GM21528 (cell line): Measurements from ENCODE around the gene SYNPR.
A peak's percentile ranks its signal among the peaks of the same experiment; 100 is the strongest.

Experiments used
- ATAC-seq: cut with Tn5 transposase; IDR thresholded peaks from one replicate; pipeline ENCODE4 v1.9.1; 2021; ENCODE audit warnings: mild to moderate bottlenecking, moderate library complexity; ENCODE audit not compliant: unreplicated experiment, low FRiP score

SYNPR gene

DNA sequence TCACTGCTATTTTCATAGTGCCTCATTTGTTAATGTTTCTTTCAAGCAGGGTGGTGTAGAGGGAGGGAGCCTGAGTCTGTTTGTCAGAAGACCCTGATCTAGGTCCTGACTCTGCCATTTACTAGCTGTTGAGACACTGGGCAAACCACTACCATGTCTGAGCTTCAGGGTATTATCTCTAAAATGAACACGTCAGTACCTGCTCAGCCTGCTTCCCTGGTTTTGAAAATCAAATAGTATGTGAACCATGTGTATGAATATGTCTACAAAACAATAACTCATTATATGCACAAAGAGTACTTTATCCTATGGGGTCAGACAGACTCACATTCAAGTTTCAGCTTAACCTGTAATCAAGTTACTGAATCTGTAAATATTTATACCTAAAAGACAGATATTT is 25.1 kb downstream of the SYNPR start:
- no peak for ATAC-seq

- ATAC-seq, result no peak
These were observed 26.3 kb downstream of the SYNPR start for GRCh38 chr3:63304421-63304820.

GRCh38 chr3:63308072-63308471 is 30.0 kb downstream of the SYNPR start:
- no peak for ATAC-seq

- ATAC-seq, result no peak
These were observed 31.7 kb downstream of the SYNPR start for GRCh38 chr3:63309768-63310167.

GRCh38 chr3:63323766-63324165 is 45.7 kb downstream of the SYNPR start:
- no peak for ATAC-seq

- no peak for ATAC-seq
These were observed 46.5 kb downstream of the SYNPR start for GRCh38 chr3:63324621-63325020.

- ATAC-seq, result no peak
These were observed 47.3 kb downstream of the SYNPR start for GRCh38 chr3:63325386-63325785.

DNA sequence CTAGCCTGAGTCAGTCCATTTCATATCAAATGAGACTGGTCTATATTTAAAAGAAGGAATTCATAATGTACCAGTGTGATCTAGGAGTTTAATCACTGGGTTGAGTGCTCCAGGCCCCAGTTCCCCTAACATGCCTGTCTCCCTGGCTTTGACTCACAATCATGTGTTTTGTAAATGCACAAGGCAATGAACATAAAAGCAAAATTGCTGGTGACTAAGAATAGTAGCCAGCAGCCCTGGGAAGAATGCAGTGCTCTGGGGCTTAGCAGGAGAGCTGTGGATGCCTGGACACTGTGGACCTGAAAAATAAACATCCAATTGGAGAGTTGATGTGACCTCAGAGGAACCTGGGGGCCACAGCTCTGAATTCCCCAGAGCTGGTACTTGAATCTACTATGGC is 50.3 kb downstream of the SYNPR start:
- no peak for ATAC-seq

DNA sequence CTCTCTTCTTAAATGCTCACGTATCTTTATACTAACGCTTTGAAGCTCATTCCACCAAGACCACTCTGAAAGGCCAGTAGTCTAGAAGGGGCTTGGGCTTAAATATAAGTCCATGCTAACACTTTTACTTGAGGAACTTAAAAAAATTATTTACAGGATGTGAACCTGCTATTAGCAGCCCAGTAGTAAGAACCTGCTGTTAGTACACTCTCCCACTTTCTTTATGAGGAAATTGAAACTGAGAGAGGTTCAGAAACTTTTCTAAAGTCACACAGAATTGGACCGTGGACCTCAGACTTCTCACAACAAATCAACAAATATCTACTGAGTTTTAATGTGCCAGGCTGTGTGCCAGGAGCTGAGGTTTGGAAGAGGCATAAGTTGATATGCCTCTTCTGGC is 53.4 kb downstream of the SYNPR start:
- ATAC-seq, result no peak

DNA sequence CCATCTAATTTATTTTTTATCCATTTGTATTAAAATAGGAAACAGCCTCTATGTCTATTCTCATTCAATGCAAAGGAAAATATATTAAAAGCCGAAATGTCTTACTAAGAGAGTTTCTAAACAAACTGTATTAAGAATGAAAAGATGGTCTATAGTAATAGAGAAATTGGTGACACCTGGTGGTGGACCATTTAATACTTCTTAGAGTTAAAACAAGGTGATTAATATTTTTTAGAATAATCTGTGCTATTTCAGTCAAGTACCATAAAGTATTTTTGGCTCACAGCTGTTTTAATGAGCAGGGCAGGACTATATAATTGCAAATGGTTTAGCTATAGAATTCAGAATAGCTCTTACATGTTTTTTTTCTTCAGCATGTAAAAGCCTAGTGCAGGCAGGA is 55.7 kb downstream of the SYNPR start:
- no peak for ATAC-seq

GRCh38 chr3:63338351-63338750 is 60.2 kb downstream of the SYNPR start:
- ATAC-seq, result no peak

DNA sequence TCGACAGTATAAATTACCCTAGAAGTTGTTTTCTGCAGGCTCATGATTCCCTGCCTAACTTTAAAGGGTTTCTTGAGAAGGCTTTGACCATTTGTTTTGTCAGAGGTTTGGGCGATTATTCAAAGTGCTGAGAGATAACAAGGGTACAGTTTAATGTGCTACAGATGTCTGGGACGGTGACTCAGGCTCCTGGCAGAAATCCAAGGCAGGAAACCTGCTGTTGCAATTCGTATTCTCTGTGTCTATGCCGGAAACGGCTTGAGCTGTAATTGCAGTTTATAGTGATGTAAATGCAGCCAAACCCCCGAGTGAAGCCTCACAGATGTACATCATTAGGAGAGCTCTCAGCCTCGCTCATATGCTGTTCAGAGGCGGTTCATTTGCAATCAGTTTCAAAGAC is 65.6 kb downstream of the SYNPR start:
- no peak for ATAC-seq

GRCh38 chr3:63344661-63345060 is 66.6 kb downstream of the SYNPR start:
- no peak for ATAC-seq

GRCh38 chr3:63349583-63350573 is 71.8 kb downstream of the SYNPR start:
- no peak for ATAC-seq

GRCh38 chr3:63351159-63352007 is 73.3 kb downstream of the SYNPR start:
- peak; percentile 84 for ATAC-seq

- ATAC-seq, result no peak
These were observed 73.8 kb downstream of the SYNPR start for GRCh38 chr3:63352008-63352279.

GRCh38 chr3:63353383-63353782 is 75.3 kb downstream of the SYNPR start:
- no peak for ATAC-seq

DNA sequence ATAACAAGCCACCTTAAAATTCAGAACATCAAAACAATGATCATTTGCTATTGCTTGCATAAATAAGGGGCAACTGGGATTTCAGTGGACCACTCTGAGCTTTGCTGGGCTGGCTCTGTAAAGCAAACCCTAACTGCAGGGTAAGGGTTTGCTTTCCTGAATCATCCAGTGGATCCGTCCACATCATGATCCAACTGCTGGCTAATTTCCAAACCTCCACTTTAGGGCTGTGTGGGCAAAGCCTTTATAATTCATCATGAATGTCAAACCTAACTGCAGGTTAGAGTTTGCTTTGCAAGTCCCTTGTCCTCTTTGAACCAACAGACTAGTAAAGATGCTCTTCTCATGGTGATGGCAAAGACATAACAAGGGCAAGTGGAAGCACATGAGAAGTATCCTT is 76.1 kb downstream of the SYNPR start:
- ATAC-seq, result no peak

DNA sequence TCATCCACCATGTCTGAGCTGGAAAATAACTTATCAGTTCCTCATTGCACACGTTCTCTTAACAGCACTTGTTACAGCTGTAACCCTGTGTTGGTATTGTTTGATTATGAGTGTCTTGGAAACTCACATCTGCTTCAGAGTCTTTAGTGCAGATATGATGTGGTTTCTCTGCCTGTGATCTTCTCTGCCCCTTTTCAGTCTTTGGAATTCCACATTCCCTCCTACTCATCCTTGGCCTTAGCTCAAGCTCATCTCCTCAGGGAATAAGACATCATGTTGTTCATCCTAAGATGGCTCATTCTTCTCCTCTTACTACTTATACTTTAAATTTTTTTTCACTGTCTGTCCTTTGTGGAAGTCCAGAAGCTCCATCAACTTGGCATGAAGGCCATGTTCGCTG is 77.7 kb downstream of the SYNPR start:
- ATAC-seq, result no peak

- no peak for ATAC-seq
These were observed 86.4 kb downstream of the SYNPR start for GRCh38 chr3:63364495-63364894.

DNA sequence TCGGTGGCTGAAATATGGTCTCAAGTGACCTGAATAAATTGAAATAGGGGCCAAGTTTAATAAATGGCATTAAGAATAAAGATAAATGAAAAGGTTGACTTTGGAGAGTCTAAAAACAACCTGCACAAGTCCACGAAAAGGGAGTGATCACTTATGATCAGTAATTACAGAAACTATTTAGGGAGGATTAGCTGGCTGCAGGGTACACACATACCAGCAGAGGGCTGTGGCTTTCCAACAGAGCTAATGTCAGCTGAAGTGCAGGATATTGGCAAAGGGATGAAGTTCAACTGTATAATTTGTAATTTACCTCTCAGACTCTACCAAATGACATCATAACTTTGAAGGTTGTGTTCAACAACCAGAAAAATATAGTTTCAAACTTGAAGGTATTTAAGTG is 86.8 kb downstream of the SYNPR start:
- no peak for ATAC-seq

DNA sequence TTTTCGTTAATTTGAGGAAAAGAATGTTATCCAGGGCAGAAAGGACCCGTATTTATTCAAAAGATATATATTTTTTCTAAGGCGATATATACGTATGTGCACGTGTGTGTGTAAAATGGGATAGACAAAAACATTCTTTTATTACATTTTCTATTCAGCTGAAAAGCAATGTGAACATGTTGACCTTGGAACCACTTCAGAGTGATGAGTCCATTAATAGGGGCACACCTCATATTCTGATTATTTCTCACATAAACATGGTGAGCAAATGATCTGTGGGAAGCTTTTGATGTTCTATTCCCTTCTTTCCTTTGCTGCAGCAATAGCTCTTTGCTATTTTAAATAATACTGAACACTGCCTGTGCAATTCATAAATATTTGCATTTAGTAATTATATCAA is 87.6 kb downstream of the SYNPR start:
- ATAC-seq, result no peak
